Fibroblast of villous mesenchyme (primary cell): Measurements from ENCODE around the gene CLSTN3. TPM values are rescaled to one million over a fixed set of nuclear protein-coding genes. Genes with fewer than 3 reads are reported as not detected.

Source experiments
- DNase-seq: peaks from one replicate; pipeline ENCODE4 v3.0.0-alpha.2; 2010; ENCODE audit warnings: low read depth
- H3K4me3 ChIP-seq: 2 replicates; pipeline ENCODE4 v1.5.1; 2011; ENCODE audit warnings: low read depth, mild to moderate bottlenecking, low read length
- CTCF ChIP-seq: IDR thresholded peaks from 2 replicates; pipeline ENCODE4 v1.5.1; 2012; ENCODE audit warnings: low read depth, mild to moderate bottlenecking, low read length; ENCODE audit not compliant: insufficient read depth
- total RNA-seq: library from RNA; depleted of rRNA; stranded (reverse); fragments of >200 nt; gene quantifications from 2 replicates; pipeline ENCODE4 v1.2.3, GENCODE V29; 2012

Gene CLSTN3
- total RNA-seq, 1 donor = 19.0 TPM

GRCh38 chr12:7091660-7092228 lies 38.4 kb upstream of the CLSTN3 start:
- no peak for TF ChIP-seq CTCF
- peak; percentile 16 for DNase-seq

GRCh38 chr12:7092229-7092985 lies 37.8 kb upstream of the CLSTN3 start, which contains the start of gene C1R:
C1R (minus strand) TSS chr12:7092445; CDS start chr12:7092388, 57 bp downstream.
- DNase-seq = peak; percentile 92
- H3K4me3 ChIP-seq = peak within 1 kb of the TSS; percentile 67
- TF ChIP-seq CTCF = peak; percentile 92

More at GRCh38 chr12:7091660-7092228, 38.4 kb upstream of the CLSTN3 start:
- H3K4me3 ChIP-seq = peak overlapping the region; percentile 67

- DNase-seq = no peak
- H3K4me3 ChIP-seq = no peak overlapping the region
- no peak for TF ChIP-seq CTCF
These were observed 37.1 kb upstream of the CLSTN3 start for GRCh38 chr12:7092986-7093460.

GRCh38 chr12:7093486-7093885 lies 36.7 kb upstream of the CLSTN3 start:
- DNase-seq = no peak
- no peak for TF ChIP-seq CTCF
- no peak overlapping the region for H3K4me3 ChIP-seq

- no peak overlapping the region for H3K4me3 ChIP-seq
- TF ChIP-seq CTCF = no peak
- DNase-seq = peak; percentile 50
These were observed 36.3 kb upstream of the CLSTN3 start for GRCh38 chr12:7093892-7094291.

GRCh38 chr12:7096006-7096932 lies 33.9 kb upstream of the CLSTN3 start:
- TF ChIP-seq CTCF = no peak
- no peak for DNase-seq
- H3K4me3 ChIP-seq = no peak overlapping the region
